ENCODE measurements around the gene SRGAP1.

DNA sequence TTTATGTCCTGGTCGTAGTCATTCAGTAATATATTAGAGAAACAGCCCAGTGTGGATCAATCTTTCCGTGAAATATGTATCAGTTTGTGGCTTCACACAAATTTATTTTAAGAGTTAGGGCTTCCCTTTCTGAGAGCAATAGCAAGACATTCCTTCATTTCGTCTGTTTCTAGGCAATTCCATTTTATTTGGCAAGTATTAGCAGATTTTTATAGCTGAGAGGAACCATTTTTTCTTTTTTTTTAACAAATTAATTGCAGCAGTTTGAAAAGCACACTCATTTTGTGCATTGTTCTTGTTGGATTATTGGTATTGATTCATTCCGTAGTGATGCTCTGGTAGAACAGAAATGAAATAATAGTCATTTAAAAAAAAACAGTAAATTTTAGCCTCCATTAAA, 132.9 kb downstream of the SRGAP1 start:
- TF ChIP-seq, protein P1, sequence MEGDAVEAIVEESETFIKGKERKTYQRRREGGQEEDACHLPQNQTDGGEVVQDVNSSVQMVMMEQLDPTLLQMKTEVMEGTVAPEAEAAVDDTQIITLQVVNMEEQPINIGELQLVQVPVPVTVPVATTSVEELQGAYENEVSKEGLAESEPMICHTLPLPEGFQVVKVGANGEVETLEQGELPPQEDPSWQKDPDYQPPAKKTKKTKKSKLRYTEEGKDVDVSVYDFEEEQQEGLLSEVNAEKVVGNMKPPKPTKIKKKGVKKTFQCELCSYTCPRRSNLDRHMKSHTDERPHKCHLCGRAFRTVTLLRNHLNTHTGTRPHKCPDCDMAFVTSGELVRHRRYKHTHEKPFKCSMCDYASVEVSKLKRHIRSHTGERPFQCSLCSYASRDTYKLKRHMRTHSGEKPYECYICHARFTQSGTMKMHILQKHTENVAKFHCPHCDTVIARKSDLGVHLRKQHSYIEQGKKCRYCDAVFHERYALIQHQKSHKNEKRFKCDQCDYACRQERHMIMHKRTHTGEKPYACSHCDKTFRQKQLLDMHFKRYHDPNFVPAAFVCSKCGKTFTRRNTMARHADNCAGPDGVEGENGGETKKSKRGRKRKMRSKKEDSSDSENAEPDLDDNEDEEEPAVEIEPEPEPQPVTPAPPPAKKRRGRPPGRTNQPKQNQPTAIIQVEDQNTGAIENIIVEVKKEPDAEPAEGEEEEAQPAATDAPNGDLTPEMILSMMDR (IDR thresholded peaks at IDR 0.05; ENCODE audit: low read length) = no peak
- TF ChIP-seq EZH2 (optimal IDR thresholded peaks at IDR 0.05; ENCODE audit: low read depth, low read length) = no peak
